ENCODE data around the gene MEG3. TPM values are rescaled to one million over a fixed set of nuclear protein-coding genes. Genes with fewer than 3 reads are reported as not detected.

The MEG3 gene
- total RNA-seq, 1 experiment from 2014 or later: not detected

DNA sequence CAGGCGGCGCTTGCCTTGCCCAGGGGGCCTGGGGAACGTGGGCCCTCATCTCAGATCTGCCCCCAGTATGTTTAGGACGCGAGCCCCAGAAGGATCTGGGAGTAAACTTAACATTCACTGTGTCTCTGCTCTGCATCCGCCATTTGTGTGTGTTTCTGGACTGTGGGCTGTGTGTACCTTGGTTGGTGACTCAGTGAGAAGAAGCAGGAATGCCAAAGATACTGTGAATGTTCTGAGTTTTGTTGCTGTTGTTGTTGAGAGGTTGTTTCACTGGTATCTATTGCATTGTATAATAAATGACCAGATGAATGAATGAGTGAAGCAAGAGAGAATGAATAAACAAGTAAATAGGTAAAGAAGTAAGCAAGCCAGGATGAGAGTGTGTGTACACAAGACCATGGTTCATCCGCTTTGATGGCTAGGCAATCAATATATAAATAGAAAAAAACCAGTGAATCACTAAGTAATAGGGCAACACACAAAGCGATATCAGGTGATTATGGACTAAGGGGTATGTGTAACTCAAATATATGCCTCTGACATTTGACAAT is 20.5 kb downstream of the MEG3 start:
- no peaks in the 10 kb centered on the region for H3F3A ChIP-seq (ENCODE audit: insufficient read depth, low read depth)
- H2AFZ ChIP-seq: no peak overlapping the region
- no peaks in the 10 kb centered on the region for H3K36me3 ChIP-seq (ENCODE audit: low read depth)
- H3K4me1 ChIP-seq (replicated peaks; ENCODE audit: insufficient read depth): no peaks in the 10 kb centered on the region
- no peak for DNase-seq
- no peaks in the 10 kb centered on the region for H3K9me2 ChIP-seq (ENCODE audit: insufficient read depth)
- H3K79me2 ChIP-seq (ENCODE audit: low read depth): no peaks in the 10 kb centered on the region
- H3K27me3 ChIP-seq (ENCODE audit: insufficient read depth, low read depth): peaks cover 70% of the 10 kb centered on the region
- H3K4me3 ChIP-seq: no peak overlapping the region
- H3K27ac ChIP-seq: no peak overlapping the region
- CTCF ChIA-PET: no interaction called here
- POLR2A ChIA-PET (ENCODE audit: unreplicated experiment): no interaction called here
- TF ChIP-seq, protein P1, sequence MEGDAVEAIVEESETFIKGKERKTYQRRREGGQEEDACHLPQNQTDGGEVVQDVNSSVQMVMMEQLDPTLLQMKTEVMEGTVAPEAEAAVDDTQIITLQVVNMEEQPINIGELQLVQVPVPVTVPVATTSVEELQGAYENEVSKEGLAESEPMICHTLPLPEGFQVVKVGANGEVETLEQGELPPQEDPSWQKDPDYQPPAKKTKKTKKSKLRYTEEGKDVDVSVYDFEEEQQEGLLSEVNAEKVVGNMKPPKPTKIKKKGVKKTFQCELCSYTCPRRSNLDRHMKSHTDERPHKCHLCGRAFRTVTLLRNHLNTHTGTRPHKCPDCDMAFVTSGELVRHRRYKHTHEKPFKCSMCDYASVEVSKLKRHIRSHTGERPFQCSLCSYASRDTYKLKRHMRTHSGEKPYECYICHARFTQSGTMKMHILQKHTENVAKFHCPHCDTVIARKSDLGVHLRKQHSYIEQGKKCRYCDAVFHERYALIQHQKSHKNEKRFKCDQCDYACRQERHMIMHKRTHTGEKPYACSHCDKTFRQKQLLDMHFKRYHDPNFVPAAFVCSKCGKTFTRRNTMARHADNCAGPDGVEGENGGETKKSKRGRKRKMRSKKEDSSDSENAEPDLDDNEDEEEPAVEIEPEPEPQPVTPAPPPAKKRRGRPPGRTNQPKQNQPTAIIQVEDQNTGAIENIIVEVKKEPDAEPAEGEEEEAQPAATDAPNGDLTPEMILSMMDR (conservative IDR thresholded peaks at IDR 0.05): no peak
- TF ChIP-seq EZH2 (IDR thresholded peaks at IDR 0.05; ENCODE audit: low read depth): no peak
- intact Hi-C loops (cut with micrococcal nuclease; ENCODE audit: unreplicated experiment): no loop called here
- no peak overlapping the region for H3K4me2 ChIP-seq
- no peaks in the 10 kb centered on the region for H3K9me3 ChIP-seq (ENCODE audit: insufficient read depth, low read depth)
- H4K20me1 ChIP-seq (ENCODE audit: insufficient read depth): no peaks in the 10 kb centered on the region
- no TSS peak for BruUV-seq (replicated peaks)

DNA sequence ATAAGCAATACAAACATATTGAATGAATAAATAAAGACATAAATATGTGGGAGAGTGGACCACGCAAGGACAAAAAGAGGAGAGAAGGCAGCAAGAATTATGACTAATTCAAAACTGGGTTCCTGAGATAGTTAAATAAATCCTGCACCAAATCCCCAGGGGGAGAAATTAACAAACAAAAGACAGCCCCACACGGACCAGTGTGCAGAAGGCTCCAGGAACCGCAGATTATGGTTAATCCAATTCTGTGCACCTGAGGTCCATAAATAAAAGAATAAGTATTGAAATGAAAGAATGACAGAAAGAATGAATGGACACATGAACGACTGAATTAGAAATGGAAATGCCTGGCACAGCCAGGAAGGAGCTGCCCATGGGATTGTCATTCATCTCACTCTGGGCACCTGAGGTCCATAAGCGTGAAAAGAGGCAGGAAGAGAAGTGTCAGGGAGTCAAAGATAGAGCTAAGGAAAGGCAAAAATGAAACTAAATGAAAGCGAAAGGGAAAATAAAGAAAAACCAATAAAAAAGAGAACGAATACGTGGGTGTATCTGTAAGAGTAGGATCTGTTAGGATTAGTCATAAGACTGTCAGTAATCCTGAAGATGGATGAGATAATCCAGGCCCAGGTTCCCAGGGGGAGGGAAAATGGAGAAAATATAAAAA is 23.3 kb downstream of the MEG3 start:
- Histone ChIP-seq H3K4me2 (0 out of 2 replicates have a peak overlapping the region, but pooled peaks have one; percentile 7), H3F3A (ENCODE audit: insufficient read depth, low read depth) (no peaks in the 10 kb centered on the region), H3K36me3 (ENCODE audit: low read depth) (no peaks in the 10 kb centered on the region), H4K20me1 (ENCODE audit: insufficient read depth) (no peaks in the 10 kb centered on the region), H3K4me3 (no peak overlapping the region), H3K27ac (no peak overlapping the region), H3K4me1 (replicated peaks; ENCODE audit: insufficient read depth) (no peaks in the 10 kb centered on the region), H3K27me3 (ENCODE audit: insufficient read depth, low read depth) (peaks cover 43% of the 10 kb centered on the region), H3K79me2 (ENCODE audit: low read depth) (no peaks in the 10 kb centered on the region), H3K9me3 (ENCODE audit: insufficient read depth, low read depth) (no peaks in the 10 kb centered on the region), H3K9me2 (ENCODE audit: insufficient read depth) (no peaks in the 10 kb centered on the region), H2AFZ (no peak overlapping the region)
- no peak for DNase-seq
- ChIA-PET CTCF (no interaction called here), POLR2A (ENCODE audit: unreplicated experiment) (no interaction called here)
- TF ChIP-seq EZH2 (IDR thresholded peaks at IDR 0.05; ENCODE audit: low read depth): no peak
- TF ChIP-seq, protein P1 (conservative IDR thresholded peaks at IDR 0.05): no peak
- intact Hi-C loops (cut with micrococcal nuclease; ENCODE audit: unreplicated experiment): no loop called here
- no TSS peak for BruUV-seq (replicated peaks)

- no peaks in the 10 kb centered on the region for H3K4me1 ChIP-seq (replicated peaks; ENCODE audit: insufficient read depth)
- TF ChIP-seq EZH2 (IDR thresholded peaks at IDR 0.05; ENCODE audit: low read depth): no peak
- TF ChIP-seq, protein P1 (conservative IDR thresholded peaks at IDR 0.05): peak; percentile 77
- DNase-seq: peak; percentile 6 to 35
- no peaks in the 10 kb centered on the region for H3K79me2 ChIP-seq (ENCODE audit: low read depth)
- intact Hi-C loops (cut with micrococcal nuclease; ENCODE audit: unreplicated experiment): no loop called here
- H3K4me2 ChIP-seq: no peak overlapping the region
- H3K36me3 ChIP-seq (ENCODE audit: low read depth): no peaks in the 10 kb centered on the region
- H3K27me3 ChIP-seq (ENCODE audit: insufficient read depth, low read depth): peaks cover 29% of the 10 kb centered on the region
- no peaks in the 10 kb centered on the region for H3K9me2 ChIP-seq (ENCODE audit: insufficient read depth)
- no peaks in the 10 kb centered on the region for H4K20me1 ChIP-seq (ENCODE audit: insufficient read depth)
- no peaks in the 10 kb centered on the region for H3F3A ChIP-seq (ENCODE audit: insufficient read depth, low read depth)
- CTCF ChIA-PET: no interaction called here
- no TSS peak for BruUV-seq (replicated peaks)
- no peaks in the 10 kb centered on the region for H3K9me3 ChIP-seq (ENCODE audit: insufficient read depth, low read depth)
- H3K4me3 ChIP-seq: no peak overlapping the region
- POLR2A ChIA-PET (ENCODE audit: unreplicated experiment): no interaction called here
- H3K27ac ChIP-seq: no peak overlapping the region
- no peak overlapping the region for H2AFZ ChIP-seq
Measured at GRCh38 chr14:100850841-100851585, 25.1 kb downstream of the MEG3 start.

Measured in PC-9 (cell line).